Measurements from ENCODE around the gene GAD2.

The GAD2 gene

DNA sequence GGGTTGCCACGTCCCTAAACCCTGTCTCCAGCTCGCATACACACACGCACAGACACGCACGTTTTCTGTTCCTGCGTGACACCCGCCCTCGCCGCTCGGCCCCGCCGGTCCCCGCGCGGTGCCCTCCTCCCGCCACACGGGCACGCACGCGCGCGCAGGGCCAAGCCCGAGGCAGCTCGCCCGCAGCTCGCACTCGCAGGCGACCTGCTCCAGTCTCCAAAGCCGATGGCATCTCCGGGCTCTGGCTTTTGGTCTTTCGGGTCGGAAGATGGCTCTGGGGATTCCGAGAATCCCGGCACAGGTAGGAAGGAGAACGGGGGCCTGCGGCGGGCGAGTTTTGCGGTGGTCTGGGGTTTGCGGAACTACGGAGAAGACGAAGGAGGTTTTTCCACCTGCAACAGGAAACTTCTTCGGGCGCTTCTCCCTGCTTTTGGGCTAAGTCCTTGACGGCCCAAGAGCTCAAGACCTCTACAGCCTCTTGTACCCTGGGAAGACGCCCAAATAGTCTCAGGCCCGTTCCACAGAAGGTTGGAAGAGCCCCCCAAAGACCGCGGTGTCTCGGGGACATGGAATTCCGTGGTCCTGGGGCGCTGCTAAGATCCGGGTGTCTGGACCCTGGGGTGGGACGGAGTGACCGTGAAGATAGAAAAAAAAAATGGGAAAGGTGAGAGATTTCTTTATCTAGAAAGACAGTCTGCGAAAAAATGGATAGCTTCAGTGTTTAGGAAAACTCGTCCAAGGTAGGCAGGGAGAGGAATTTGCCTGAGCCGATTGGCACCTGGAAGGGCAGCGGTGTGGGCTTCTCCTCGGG is at the start of gene GAD2:
Gene GAD2 (plus strand): TSS at position 190 of the 811 bp plus-strand sequence. CDS start 36 bp downstream, at position 226.
- no peak for DNase-seq

- no peak for DNase-seq
Measured at GRCh38 chr10:26169466-26169865, 47.1 kb upstream of the GAD2 start.

DNA sequence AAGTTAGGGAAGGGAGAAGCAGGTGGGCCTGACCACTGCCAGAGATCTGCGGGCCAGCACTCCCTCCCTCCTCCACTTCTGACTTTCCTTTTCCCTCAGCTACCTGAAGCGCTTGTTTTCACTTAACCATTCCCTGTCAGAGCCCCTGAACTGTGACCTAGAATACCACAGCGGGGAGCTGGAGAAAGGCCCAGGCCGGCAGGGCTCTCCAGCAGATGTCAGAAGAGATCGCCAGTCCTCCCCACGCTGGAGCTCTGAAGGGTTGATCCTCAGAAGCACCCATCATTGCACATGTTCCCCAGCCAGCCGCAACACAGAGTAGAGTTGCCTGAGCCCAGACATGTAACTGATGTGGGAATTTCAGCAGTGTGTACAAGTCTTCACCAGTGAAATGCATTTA is 44.4 kb upstream of the GAD2 start:
- DNase-seq = no peak

DNA sequence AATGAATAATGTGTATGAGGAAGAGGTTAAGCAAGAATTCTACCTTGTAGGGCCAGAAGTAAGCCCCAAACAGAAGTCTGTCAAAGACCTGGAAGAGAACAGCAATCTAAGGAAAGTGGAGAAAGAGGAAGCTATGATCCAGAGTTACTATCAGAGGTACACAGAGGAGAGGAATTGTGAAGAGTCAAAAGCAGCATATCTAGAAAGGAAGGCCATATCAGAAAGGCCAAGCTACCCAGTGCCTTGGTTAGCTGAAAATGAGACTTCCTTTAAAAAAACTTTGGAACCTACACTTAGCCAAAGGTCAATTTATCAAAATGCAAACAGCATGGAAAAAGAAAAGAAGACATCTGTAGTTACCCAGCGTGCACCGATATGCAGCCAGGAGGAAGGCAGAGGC is 42.7 kb upstream of the GAD2 start:
- DNase-seq = no peak

DNA sequence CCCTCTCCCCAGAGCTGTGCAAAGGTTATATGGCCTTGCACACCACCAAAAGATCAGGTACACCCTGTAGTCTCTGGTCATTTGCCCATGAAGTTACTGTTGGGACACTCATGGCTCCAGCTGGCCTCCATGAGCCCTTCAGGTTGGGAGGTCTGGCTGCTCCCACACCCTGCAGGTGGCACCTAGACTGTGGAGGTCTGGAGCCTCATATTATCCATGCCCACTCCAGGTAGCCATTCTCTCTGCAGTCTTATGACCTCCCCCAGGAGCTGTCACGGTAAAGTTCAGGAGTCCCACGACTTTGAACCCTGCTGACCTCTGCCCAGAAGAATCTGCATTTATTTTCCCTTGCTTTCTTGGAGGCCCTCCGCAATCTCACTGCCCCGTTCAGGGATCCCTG is 39.2 kb upstream of the GAD2 start:
- no peak for DNase-seq

DNA sequence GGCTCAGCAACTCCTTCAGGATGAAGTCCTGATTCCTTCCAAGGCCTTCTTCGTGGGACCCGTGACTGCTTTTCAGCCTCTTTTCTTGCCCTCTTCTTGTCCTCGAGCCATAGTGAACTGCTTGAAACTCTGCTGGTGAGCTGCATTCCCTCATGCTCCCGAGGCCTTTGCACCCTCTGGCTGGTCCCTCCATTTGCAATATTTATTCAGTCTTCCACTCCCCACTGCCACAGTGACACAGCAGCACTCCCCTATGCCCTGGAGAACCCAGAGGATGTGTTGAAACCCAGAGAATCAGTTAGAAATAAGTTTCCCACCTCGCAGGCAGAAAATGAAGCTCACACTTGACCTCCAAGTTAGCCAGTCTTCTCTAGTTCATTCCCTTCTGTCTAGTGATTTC is 22.3 kb upstream of the GAD2 start:
- no peak for DNase-seq

- no peak for DNase-seq
Measured at GRCh38 chr10:26197248-26197647, 19.3 kb upstream of the GAD2 start.

DNA sequence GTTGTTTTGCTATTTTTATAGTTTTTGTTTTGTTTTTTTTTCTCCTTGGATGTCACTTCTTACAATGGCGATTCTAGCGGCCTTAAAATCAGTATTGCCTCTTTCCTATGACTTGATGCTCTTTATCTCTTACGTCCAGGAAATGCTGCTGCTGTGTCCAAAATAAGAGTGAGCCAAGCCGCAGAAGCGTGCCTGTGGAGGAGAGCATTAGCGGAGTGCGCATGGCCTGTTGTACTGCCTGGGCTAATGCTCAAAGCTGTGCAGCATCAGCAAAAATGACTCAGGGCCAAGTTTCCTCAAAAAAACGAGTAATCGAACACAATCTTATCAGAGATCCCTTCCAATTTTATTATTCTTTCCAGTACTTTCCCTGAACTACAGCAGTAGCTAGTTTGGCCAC is 18.5 kb upstream of the GAD2 start:
- no peak for DNase-seq

- no peak for DNase-seq
Measured at GRCh38 chr10:26199841-26200240, 16.7 kb upstream of the GAD2 start.

DNA sequence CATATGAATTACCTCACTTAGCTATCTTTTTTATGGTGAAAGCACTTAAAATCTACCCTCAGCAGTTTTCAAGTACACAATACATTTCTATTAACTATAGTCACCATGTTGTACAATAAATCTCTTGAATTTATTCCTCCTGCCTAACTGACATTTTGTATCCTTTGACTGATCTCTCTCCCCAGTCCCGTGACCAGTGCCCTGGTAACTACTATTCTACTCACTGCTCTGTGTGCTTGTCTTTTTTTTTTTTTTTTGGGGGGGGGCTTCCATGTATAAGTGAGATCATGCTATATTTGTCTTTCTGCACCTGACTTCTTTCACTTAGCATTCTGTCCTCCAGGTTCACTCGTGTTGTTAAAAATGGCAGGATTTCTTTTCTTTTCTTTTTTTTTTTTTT is 11.4 kb upstream of the GAD2 start:
- DNase-seq = no peak

DNA sequence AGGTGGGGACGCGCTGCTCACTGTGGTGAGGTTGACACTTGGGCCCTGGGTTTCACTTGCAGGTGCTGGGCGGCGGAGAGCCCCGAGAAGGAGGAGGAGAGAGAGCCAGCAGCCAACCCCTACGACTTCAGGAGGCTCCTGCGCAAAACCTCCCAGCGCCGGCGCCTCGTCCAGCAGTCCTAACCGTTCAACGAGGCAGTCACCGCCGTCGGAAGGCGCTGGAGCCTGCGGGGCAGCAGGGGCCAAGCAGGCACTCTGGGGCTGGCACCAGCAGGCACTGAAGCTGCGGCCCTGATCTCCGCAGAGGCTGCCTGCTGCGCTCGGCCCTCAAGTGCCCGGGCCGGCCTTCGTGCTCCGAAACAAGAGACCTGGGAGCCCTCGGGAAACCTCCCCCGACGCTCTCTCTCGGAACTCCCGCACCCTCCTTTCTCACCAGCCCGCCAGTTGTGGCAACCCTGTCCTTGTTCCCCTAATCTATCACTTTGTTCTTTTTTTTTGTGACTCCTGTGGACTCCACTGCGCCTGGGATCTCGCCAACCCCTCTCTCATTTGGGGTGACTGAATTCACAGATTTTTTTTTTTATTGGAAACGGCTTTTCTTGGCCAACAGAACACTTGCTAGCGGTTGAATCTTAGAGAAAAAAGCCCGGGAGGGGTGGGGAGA is 4.7 kb upstream of the GAD2 start:
- DNase-seq = no peak

GRCh38 chr10:26212511-26212910 is 4.1 kb upstream of the GAD2 start:
- no peak for DNase-seq

DNA sequence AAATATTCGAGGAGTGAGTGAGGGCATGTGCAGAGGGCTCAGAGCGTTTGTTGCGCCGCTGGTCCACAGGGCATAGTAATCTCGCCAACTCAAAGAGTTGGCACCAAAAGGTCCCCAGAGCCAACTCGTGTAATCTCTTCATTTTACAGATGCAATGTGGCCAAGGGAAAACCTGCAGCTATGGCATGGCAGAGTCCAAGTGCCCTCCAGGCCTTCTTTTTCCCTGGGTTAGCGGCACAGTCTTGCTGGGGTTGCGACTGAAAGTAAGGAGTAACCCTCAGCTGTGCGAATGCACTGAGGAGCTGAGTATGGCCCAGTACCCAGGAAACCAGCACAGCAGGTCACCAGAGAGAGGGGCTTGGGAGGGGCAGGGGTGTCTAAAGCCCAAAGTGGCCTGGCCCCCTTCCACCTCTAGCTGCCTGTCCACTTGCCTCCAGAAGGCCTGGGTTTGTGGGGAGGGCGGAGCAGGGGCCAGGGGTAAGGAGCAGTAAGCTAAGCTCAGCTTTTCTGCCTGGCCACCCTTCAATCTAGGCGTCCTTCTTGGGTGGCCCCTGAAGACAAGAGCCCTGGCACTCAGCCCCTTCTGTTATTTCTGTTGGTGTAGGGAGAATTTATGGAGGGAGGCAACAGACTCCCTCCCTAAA is 3.3 kb upstream of the GAD2 start:
- DNase-seq = no peak

DNA sequence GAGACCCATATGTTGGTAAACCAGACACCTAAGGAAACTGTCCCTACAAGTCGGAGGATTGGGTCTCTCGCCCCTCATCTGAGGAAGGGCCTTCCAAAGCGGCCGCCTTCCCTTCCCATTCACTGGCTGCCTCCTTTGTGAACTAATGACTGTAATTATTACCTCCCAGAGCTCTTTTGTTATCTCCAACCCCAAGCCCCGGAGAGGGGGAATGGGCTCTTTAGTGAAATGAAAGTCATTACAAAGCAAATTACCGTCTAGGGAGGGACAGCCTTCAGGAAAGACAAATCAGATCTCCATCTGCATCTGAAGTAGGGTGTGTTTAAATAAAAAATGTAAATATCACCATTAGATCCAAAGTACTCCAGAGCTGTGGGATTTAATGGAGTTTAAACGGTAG is 2.6 kb upstream of the GAD2 start:
- DNase-seq = peak; percentile 20 to 37

DNA sequence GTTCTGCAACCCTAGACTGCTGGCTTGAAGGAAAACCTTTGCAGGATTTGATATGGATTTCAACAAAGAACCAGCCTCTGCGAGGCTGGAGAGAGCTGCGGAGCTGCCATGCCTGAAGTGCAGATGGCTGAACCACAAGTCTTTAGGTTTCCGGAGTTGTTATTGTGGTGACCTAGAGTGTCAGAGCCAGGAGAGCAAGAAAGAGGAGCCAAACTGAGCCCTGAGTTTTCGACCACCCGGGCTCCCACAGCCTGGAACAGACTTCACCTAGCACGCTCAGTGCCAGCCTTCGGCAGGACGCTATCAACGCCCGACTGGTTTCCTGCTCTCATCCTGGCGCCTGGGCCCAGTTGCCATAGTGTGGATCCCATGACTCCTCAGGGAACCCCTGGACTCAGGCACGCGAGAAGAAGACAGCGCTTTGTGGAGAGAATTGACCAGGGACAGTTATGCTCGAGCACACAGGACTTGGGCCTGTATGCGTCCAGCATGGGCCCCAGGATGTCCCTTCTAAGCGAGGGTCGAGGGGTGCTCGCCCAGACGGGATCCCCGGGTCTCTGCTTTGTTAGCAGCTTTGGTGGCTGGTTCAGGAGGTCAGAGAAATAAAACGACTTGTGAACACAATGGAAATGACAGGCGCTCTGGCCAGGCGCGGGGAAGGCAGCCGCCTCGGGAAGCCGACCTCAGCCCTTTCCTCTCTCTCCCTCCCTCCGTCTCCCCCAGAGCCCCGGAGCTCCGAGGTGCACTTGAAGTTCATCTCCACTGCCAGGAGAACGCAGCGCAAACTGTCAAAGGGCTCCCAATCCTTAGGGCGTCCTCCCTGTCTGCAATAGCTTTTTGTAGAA is 1.8 kb upstream of the GAD2 start:
- no peak for DNase-seq

- DNase-seq = no peak
Measured at GRCh38 chr10:26215396-26215934, 1.1 kb upstream of the GAD2 start.

DNA sequence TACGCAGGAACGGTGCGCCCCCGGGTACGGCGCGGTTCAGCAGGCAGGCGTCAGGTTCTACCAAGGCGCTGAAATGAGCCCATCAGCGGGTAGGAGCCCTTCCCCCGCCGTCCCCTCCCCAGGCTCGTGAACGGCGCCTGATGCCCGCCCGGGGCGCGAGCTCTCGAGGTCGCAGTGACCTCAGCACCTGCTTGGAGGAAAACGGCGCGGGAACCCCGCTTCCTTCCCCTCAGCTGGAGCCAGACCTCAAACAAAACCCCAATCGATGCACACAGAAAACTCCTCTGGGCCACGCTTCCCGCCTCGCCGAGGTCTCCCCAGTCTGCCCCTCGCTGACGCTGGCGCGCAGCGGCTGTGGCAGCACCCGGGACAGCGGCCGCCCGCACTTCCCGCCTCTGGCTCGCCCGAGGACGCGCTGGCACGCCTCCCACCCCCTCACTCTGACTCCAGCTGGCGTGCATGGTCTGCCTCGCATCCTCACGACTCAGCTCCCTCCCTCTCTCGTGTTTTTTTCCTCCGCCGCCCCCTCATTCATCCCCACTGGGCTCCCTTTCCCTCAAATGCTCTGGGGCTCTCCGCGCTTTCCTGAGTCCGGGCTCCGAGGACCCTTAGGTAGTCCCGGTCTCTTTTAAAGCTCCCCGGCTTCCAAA is 514 bp upstream of the GAD2 start:
- DNase-seq = no peak

DNA sequence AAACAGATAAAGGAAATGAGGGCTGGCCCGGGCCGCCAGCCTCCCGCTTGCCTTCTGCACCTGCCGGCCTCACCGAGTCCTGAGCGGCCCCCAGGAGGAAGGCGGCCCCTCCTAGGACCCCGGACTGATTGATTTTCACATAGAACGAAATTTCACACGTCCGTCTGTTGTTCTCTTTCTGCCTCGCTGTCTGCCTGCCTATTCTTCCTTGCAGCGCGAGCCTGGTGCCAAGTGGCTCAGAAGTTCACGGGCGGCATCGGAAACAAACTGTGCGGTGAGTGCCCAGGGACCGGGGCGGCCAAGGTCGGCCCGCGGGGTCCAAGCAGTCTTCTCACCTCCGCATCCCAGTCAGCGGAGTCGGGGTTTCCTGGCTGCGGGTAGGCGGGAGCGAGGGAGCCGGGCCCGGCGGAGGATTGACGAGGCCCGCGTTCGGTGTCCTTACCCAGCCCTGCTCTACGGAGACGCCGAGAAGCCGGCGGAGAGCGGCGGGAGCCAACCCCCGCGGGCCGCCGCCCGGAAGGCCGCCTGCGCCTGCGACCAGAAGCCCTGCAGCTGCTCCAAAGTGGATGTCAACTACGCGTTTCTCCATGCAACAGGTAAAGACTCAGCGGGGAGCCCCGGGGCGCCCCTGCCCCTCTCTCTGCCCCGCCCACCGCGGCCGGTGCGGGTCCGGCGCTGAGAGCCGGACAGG is 967 bp downstream of the GAD2 start:
- no peak for DNase-seq

DNA sequence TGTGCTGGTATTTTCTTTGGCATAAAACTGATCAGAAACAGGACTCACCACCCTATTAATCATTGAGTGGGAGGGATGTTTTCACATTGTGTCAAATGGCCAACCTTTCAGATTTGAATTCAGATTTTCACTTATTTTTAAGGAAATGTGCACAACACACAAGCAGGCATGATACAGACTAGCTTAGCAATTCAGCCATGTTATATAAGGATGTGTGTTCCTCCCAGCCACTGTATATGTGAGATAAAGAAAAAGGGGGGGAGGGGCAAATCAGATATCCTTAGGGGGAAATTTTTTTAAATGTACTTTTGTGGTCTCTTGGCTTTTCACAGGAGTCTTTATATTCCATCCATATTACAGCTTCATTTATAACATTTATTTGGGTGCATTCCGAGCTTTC is 3.1 kb downstream of the GAD2 start:
- DNase-seq = no peak

- no peak for DNase-seq
Measured at GRCh38 chr10:26220901-26221300, 4.3 kb downstream of the GAD2 start.

DNA sequence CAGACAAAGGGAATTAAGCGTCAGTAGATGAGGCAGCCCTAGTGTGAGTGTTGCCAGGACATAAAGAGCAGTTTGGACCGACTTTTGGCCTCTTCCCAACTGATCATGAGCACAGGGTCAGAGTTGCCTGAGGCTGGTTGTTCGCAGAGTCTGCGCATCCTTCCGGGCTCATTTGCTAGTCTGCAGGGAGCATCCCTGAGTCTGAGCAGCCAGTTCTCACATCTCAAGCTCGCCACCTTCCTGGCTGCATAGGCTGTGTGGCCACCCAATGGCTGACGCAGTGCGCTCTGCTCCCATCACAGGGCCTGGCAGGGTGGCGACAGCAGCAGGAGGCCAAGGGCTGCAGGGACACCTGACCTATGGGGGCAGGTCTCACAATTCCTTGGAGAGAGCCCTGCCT is 5.0 kb downstream of the GAD2 start:
- DNase-seq = no peak

DNA sequence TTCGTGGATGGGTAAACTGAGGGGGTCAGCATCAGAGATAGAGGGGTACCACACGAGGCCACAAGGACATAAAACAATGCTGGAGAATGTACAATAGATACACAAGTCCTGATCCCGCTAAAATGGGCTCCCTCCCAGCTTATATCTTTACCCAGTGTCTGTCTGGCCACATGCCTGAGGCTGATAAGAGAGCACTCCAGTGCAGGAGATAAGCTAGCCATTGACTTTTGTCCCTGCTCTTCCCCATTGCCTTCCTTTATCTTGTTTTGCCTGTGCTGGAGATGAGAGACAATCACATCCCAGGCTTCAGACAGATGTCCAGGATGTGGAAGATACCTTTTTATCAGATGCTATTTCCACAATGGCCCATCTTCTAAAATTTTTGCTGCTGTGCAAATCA is 6.0 kb downstream of the GAD2 start:
- DNase-seq = no peak
